A549 treated with GW870086 at 1 μM for 4 hours (cell line): ENCODE measurements around the gene TRIP11. TPM values are rescaled to one million over a fixed set of nuclear protein-coding genes. Genes with fewer than 3 reads are reported as not detected.

Experiments used
- total RNA-seq: library from RNA; stranded (reverse); fragments of 200-300 nt; extraction: Qiagen RNA extraction; gene quantifications from 5 replicates; pipeline ENCODE4 v1.2.3, GENCODE V29; 2022; ENCODE audit warnings: low read depth

TRIP11 gene
- total RNA-seq: 5.4 to 12.0 TPM (median 8.9 TPM) in 5 replicates

GRCh38 chr14:92039719-92040430 lies at the start of gene TRIP11:
Gene TRIP11 (minus strand): TSS chr14:92040059. CDS start chr14:92039685, 374 bp downstream.

DNA sequence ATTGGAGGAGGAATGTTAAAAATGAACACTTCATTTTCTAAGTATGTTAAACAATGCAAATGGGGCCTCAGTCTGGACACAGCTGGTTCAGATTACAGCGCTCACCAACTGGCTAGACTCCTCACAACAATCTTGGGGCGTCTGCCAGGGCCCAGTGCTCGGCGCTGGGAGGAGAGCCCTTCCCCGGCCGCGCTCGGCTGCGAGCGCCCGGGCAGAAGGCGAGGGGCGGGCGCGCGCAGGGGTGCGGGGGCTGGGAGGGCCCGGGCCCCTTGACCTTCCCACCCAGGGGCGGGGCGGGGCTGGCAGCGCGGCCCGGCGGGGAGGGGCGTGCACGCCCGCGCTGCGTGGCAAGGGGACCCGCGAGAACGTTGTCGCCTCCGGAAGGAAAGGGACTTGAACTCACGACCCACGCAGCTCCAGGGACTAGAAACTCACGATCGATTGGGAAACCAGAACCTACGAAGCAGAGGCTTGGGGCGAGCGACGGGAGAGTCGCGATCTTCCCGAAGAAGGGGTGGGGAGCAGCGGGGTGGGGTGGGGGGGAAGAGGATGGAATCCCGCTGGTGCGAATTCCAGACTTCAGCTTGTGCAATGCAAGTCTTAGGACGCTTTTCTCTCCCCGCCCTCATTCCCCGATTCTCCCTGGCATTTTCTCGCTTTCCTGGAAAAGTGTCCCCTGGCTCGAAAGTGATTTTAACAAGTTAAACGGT lies 92.2 kb downstream of the TRIP11 start, which contains the start of gene FBLN5:
Gene FBLN5, minus strand, starts transcription at position 220 of the 710 bp plus-strand sequence. CDS start 465 bp downstream, outside the sequence.

Other genes with a start within 250 kb of the TRIP11 start
- gene TC2N, start 172.5 kb downstream of the TRIP11 start, total RNA-seq: 0.30 to 0.70 TPM (median 0.55 TPM) in 5 replicates
- gene FBLN5, start 92.4 kb downstream of the TRIP11 start, total RNA-seq: 2.7 to 3.3 TPM (median 3.1 TPM) in 5 replicates
- gene ATXN3, start 66.5 kb upstream of the TRIP11 start, total RNA-seq: 18.8 to 41.3 TPM (median 21.6 TPM) in 5 replicates
- 314 to 496 TPM (median 351 TPM) in 5 replicates for gene NDUFB1, start 81.6 kb upstream of the TRIP11 start, total RNA-seq
- 32.4 to 42.2 TPM (median 39.1 TPM) in 5 replicates for gene CPSF2, start 81.9 kb upstream of the TRIP11 start, total RNA-seq